Breast epithelium (tissue), 4 donors: Measurements from ENCODE around the gene TNFAIP8L1. TPM values are rescaled to one million over a fixed set of nuclear protein-coding genes. Genes with fewer than 3 reads are reported as not detected.
A peak's percentile ranks its signal among the peaks of the same experiment; 100 is the strongest.
"Not testable (repeated sequence)": the region's sequence is repeated elsewhere in the genome, so short reads cannot be mapped to it uniquely, and the experiment has no call there.

Experiments
- DNase-seq, 2 donors: peaks; one replicate each; pipeline ENCODE4 v3.0.0-alpha.2; 2019; ENCODE audit warnings: low spot score in 2 of 2
- H3K27ac ChIP-seq, 2 donors: fragments of 200-600 bp; sonication (generic) in 1 of 2; one replicate each; pipeline ENCODE4 v1.5.1; 2016 to 2019; ENCODE audit warnings: mild to moderate bottlenecking in 1 of 2
- H3K27me3 ChIP-seq, 2 donors: fragments of 200-600 bp; sonication (generic) in 1 of 2; one replicate each; pipeline versions ENCODE4 v1.5.1 to v1.6.0; 2017 to 2019; ENCODE audit warnings: control low read depth in 1 of 2, mild to moderate bottlenecking in 1 of 2
- H3K36me3 ChIP-seq: fragments of 200-600 bp; one replicate; pipeline ENCODE4 v1.5.1; 2019
- H3K4me1 ChIP-seq, 2 donors: fragments of 200-600 bp; sonication (generic); one replicate each; pipeline ENCODE4 v1.5.1; 2016 to 2019; ENCODE audit warnings: control low read depth in 1 of 2
- H3K4me3 ChIP-seq, 3 donors: fragments of 200-600 bp; sonication (generic); 1 replicate in 2 of 3; 2 replicates in 1 of 3; pipeline ENCODE4 v1.5.1; 2016 to 2019; ENCODE audit warnings: mild to moderate bottlenecking in 3 of 3, moderate library complexity in 2 of 3
- H3K9me3 ChIP-seq, 2 donors: fragments of 200-600 bp; sonication (generic) in 1 of 2; one replicate each; pipeline ENCODE4 v1.5.1; 2016 to 2019; ENCODE audit warnings: control low read depth in 1 of 2
- POLR2A ChIP-seq: fragments of 450-650 bp; IDR thresholded peaks from one replicate; pipeline ENCODE4 v1.6.1; 2016; ENCODE audit warnings: antibody characterized with exemption, mild to moderate bottlenecking, moderate library complexity
- POLR2AphosphoS5 ChIP-seq, 3 donors: sonication (generic); formaldehyde crosslinking; IDR thresholded peaks; one replicate each; pipeline ENCODE4 v1.6.1; 2017; ENCODE audit warnings: antibody characterized with exemption in 3 of 3
- intact Hi-C: fragments of 100-400 bp; cut with DNase I; formaldehyde crosslinking; loops from one replicate; pipeline ENCODE4 v1.15.1; 2023; ENCODE audit warnings: low total_unique reads
- total RNA-seq, 3 donors: library from RNA; depleted of rRNA; stranded (reverse); fragments of >200 nt; gene quantifications; one replicate each; pipeline ENCODE4 v1.1.0, GENCODE V29; 2016
- TF ChIP-seq, protein P1 (sequence below), 3 donors: fragments of 450-650 bp; IDR thresholded peaks; one replicate each; pipeline ENCODE4 v1.5.1; 2016 to 2017; ENCODE audit warnings: antibody characterized with exemption in 3 of 3, mild to moderate bottlenecking in 3 of 3, moderate library complexity in 3 of 3

Gene TNFAIP8L1
- total RNA-seq, 3 donors from 2014 or later: 1.6 to 3.6 (median 2.9) TPM

DNA sequence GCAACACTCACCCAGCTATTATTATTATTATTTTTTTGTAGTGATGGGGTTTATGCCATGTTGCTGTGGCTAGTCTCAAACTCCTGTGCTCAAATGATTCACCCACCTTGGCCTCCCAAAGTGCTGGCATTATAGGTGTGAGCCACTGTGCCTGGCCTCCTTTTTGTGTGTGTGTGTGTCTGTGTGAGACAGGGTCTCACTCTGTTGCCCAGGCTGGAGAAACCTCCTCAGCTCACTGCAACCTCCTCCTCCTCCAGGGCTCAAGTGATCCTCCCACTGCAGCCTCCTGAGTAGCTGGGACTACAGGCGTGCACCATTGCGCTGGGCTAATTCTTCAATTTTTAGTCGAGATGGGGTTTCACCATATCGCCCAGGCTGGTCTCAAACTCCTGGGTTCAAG, 34.4 kb downstream of the TNFAIP8L1 start:
- Histone ChIP-seq H3K4me3 (no peak overlapping the region), H3K36me3 (no peaks in the 10 kb centered on the region), H3K27me3 (no peaks in the 10 kb centered on the region), H3K27ac (no peak overlapping the region), H3K9me3 (no peaks in the 10 kb centered on the region), H3K4me1 (peaks cover 0 to 4% of the 10 kb centered on the region in 2 donors)
- intact Hi-C loops: loop anchor here (5.0 kb wide), 1 partner anchor 1621 kb away; no protein-coding TSS in a partner anchor
- TF ChIP-seq, protein P1, sequence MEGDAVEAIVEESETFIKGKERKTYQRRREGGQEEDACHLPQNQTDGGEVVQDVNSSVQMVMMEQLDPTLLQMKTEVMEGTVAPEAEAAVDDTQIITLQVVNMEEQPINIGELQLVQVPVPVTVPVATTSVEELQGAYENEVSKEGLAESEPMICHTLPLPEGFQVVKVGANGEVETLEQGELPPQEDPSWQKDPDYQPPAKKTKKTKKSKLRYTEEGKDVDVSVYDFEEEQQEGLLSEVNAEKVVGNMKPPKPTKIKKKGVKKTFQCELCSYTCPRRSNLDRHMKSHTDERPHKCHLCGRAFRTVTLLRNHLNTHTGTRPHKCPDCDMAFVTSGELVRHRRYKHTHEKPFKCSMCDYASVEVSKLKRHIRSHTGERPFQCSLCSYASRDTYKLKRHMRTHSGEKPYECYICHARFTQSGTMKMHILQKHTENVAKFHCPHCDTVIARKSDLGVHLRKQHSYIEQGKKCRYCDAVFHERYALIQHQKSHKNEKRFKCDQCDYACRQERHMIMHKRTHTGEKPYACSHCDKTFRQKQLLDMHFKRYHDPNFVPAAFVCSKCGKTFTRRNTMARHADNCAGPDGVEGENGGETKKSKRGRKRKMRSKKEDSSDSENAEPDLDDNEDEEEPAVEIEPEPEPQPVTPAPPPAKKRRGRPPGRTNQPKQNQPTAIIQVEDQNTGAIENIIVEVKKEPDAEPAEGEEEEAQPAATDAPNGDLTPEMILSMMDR (IDR thresholded peaks at IDR 0.05): no peak
- TF ChIP-seq POLR2A: no peak
- TF ChIP-seq POLR2AphosphoS5 (IDR thresholded peaks at IDR 0.05): no peak
- DNase-seq: no peak

DNA sequence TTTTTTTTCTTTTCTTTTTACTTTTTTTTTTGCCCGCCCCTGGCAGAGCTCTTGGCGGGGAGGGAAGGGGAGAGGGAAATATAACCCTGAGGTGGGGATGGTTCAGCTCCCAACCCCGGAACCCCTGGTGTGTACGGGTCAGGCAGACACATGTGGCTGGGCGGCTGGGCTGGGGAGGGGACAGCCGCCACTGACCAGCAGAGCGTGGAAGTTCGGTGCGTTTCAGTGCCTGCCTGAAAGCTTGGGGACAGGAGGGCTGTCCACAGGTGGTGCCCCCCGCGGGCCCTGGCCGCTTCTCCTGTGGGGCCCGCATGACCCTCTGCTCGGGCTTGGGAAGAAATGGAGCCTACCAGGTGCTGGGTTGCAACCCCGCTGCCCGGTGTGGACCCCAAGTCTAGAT, 36.0 kb downstream of the TNFAIP8L1 start:
- Histone ChIP-seq H3K27me3 (no peaks in the 10 kb centered on the region), H3K36me3 (no peaks in the 10 kb centered on the region), H3K27ac (no peak overlapping the region), H3K4me3 (no peak overlapping the region), H3K9me3 (no peaks in the 10 kb centered on the region), H3K4me1 (no peaks in the 10 kb centered on the region)
- no peak for DNase-seq
- intact Hi-C loops: no loop called here
- TF ChIP-seq POLR2A (no peak), POLR2AphosphoS5 (IDR thresholded peaks at IDR 0.05) (no peak)
- TF ChIP-seq, protein P1 (IDR thresholded peaks at IDR 0.05): no peak

DNA sequence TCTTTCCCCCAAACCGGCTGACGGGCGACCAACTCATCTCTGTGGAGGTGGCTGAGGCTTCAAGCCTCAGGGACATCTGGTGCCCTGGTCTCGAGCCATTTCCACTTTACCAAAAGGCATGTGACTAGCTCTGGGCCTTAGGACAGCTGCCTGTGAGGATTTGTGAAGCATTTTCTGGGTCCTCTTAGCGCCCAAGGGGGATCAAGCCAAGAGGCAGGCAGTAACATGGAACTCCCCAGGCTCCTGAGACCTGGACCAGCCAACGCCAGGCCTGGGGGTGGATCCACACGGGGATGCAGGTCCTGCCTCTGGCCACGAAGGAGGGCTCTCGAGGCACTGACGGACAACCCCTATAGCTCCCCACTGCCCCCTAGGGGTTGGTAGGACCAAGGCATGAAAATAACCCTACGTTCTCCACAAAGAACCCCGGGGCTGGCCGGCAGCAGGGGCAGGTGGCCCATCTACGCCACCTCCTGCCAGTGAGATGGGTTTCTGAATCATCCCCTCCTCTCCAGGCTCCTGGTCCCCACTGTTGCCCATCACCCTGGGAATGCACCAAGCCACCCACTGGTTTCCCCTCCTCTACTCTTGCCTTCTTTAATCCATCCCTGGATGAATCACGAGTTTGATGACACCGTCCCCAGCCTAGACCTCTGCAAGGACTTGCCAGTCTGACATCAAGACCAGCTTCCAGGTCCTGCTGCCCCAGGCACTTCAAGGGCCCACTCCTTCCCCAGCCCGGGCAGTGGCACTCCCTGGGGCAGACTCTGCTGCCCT, 37.8 kb downstream of the TNFAIP8L1 start:
- intact Hi-C loops: no loop called here
- Histone ChIP-seq H3K36me3 (no peaks in the 10 kb centered on the region), H3K4me3 (no peak overlapping the region), H3K9me3 (no peaks in the 10 kb centered on the region), H3K27me3 (no peaks in the 10 kb centered on the region), H3K27ac (peak overlapping the region; percentile 21 to 66), H3K4me1 (no peaks in the 10 kb centered on the region)
- TF ChIP-seq, protein P1 (IDR thresholded peaks at IDR 0.05): peak in 1 of 3 donors; percentile 27
- no peak for TF ChIP-seq POLR2A
- DNase-seq: no peak

DNA sequence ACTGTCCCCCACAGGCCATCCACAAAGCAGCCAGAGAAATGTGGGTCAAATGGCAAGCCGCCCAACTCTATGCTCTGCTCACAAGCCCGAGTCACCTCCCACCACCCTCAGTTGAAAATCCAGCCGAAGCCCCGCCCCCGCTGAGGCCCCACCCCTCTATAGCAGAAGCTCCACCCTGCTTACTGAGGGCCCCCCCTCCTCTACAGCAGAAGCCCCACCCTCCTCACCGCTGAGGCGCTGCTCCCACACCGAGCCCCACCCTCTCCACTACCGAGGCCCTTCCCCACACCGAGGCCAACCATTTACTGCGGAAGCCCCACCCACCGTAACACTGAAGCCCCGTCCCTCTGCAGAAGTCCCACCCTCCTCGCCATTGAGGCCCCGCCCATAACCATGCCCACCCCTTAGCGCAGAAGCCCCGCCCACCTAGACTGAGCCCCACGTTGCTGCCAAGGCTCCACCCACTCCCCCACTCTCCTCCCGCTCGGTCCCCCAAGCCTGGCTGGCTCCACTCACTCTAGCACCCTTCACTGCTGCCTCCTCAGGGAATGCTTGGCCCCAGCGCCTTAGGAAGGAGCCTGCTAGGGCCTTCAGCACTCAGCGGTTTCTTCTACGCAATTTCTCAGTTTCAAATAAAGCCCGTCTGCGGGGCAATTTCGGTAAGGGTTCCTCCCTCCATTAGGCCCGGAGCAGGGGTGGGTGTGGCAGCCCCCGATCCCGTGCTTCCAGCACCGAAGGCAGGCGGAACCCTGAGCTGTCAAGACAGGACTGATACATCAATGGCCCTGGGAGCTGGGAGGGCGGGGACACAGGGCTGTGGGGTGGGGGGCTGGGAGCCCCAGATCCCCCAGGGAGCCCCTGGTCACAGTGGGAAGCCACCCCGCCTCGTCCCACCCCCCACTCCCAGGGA, 39.8 kb downstream of the TNFAIP8L1 start:
- TF ChIP-seq POLR2AphosphoS5 (IDR thresholded peaks at IDR 0.05) (no peak), POLR2A (no peak)
- TF ChIP-seq, protein P1 (IDR thresholded peaks at IDR 0.05): no peak
- Histone ChIP-seq H3K9me3 (no peaks in the 10 kb centered on the region), H3K27me3 (no peaks in the 10 kb centered on the region), H3K36me3 (peaks cover 5% of the 10 kb centered on the region), H3K4me3 (no peak overlapping the region), H3K27ac (no peak overlapping the region), H3K4me1 (no peaks in the 10 kb centered on the region)
- intact Hi-C loops: no loop called here
- DNase-seq: no peak

DNA sequence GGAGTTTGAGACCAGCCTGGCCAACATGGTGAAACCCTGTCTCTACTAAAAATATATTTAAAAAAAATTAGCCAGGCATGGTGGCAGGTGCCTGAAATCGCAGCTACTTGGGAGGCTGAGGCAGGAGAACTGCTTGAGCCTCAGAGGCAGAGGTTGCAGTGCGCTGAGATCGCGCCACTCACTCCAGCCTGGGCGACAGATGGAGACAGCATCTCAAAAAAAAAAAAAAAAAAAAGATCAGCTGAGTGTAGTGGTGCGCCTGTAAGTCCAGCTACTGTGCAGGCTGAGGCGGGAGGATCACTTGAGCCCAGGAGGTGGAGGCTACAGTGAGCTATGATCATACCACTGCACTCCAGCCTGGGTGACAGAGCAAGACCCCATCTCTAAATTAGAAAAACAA, 40.7 kb downstream of the TNFAIP8L1 start:
- H3K36me3 ChIP-seq, H3K27me3 ChIP-seq, intact Hi-C loops: not testable (repeated sequence)

More for the DNA sequence above, 40.7 kb downstream of the TNFAIP8L1 start:
- H3K9me3 ChIP-seq, H3K4me3 ChIP-seq, DNase-seq, H3K27ac ChIP-seq, H3K4me1 ChIP-seq: not testable (repeated sequence)
